Right atrium auricular region (tissue), 2 donors: Measurements from ENCODE around the gene CTAG1A. TPM values are rescaled to one million over a fixed set of nuclear protein-coding genes. Genes with fewer than 3 reads are reported as not detected.
"Not testable (repeated sequence)": the region's sequence is repeated elsewhere in the genome, so short reads cannot be mapped to it uniquely, and the experiment has no call there.

Source experiments
- DNase-seq: peaks from one replicate; pipeline ENCODE4 v3.0.0-alpha.2; 2019; ENCODE audit warnings: low spot score
- H3K27ac ChIP-seq, 2 donors: fragments of 200-600 bp; sonication (generic); 1 replicate in 1 of 2; 2 replicates in 1 of 2; pipeline ENCODE4 v1.5.1; 2016 to 2019
- H3K27me3 ChIP-seq, 2 donors: fragments of 200-600 bp; sonication (generic); one replicate each; pipeline versions ENCODE4 v1.5.1 to v1.6.0; 2017 to 2019
- H3K36me3 ChIP-seq: fragments of 200-600 bp; sonication (generic); one replicate; pipeline ENCODE4 v1.5.1; 2016
- H3K4me1 ChIP-seq, 2 donors: fragments of 200-600 bp; sonication (generic); one replicate each; pipeline versions ENCODE4 v1.5.1 to v1.6.0; 2017 to 2019
- H3K4me3 ChIP-seq, 2 donors: fragments of 200-600 bp; sonication (generic); 1 replicate in 1 of 2; 2 replicates in 1 of 2; pipeline ENCODE4 v1.5.1; 2017 to 2019; ENCODE audit warnings: mild to moderate bottlenecking in 1 of 2, moderate library complexity in 1 of 2
- H3K9me3 ChIP-seq, 2 donors: fragments of 200-600 bp; sonication (generic); one replicate each; pipeline ENCODE4 v1.5.1; 2019
- total RNA-seq, 2 donors: library from RNA; depleted of rRNA; stranded (reverse); fragments of >200 nt; gene quantifications; one replicate each; pipeline ENCODE4 v1.1.0, GENCODE V29; 2016
- TF ChIP-seq, protein P1 (sequence below), 2 donors: fragments of 200-600 bp; sonication (generic); IDR thresholded peaks; one replicate each; pipeline ENCODE4 v1.5.1; 2019; ENCODE audit warnings: antibody characterized with exemption in 2 of 2

The CTAG1A gene
- total RNA-seq, 2 donors from 2014 or later = not detected

GRCh38 chrX:154547245-154548027, 37.5 kb upstream of the CTAG1A start, which contains the start of gene IKBKG:
IKBKG (plus strand) TSS chrX:154547620; CDS start chrX:154552003, 4,383 bp downstream.
- Histone ChIP-seq H3K27me3 (no peaks in the 10 kb centered on the region), H3K9me3 (no peaks in the 10 kb centered on the region), H3K4me1 (peaks cover 0 to 27% of the 10 kb centered on the region in 2 donors), H3K27ac (peak within 1 kb of the TSS; percentile 84 to 89), H3K4me3 (peak within 1 kb of the TSS; percentile 62 to 66), H3K36me3 (no peaks in the 10 kb centered on the region)
- TF ChIP-seq, protein P1, sequence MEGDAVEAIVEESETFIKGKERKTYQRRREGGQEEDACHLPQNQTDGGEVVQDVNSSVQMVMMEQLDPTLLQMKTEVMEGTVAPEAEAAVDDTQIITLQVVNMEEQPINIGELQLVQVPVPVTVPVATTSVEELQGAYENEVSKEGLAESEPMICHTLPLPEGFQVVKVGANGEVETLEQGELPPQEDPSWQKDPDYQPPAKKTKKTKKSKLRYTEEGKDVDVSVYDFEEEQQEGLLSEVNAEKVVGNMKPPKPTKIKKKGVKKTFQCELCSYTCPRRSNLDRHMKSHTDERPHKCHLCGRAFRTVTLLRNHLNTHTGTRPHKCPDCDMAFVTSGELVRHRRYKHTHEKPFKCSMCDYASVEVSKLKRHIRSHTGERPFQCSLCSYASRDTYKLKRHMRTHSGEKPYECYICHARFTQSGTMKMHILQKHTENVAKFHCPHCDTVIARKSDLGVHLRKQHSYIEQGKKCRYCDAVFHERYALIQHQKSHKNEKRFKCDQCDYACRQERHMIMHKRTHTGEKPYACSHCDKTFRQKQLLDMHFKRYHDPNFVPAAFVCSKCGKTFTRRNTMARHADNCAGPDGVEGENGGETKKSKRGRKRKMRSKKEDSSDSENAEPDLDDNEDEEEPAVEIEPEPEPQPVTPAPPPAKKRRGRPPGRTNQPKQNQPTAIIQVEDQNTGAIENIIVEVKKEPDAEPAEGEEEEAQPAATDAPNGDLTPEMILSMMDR (IDR thresholded peaks at IDR 0.05) = no peak
- DNase-seq = peak; percentile 89

DNA sequence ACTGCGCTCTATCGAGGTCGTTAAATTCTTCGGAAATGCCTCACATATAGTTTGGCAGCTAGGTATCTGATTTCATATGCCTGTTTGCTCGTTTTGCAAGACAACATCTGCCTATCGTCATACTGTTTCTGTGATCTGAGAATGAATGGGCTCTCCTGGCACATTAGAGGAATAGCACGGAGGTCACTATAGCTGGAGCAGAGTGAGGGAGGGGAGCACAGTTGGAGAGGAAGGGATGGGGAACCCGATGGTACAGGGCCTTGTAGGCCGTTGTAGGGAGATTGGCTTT, 37.0 kb upstream of the CTAG1A start:
- no peaks in the 10 kb centered on the region for H3K36me3 ChIP-seq
- H3K4me3 ChIP-seq = peak overlapping the region; percentile 62 to 66
- TF ChIP-seq, protein P1 (IDR thresholded peaks at IDR 0.05) = no peak
- H3K4me1 ChIP-seq = peaks cover 0 to 22% of the 10 kb centered on the region in 2 donors
- no peak for DNase-seq
- H3K27me3 ChIP-seq = no peaks in the 10 kb centered on the region
- H3K9me3 ChIP-seq = no peaks in the 10 kb centered on the region
- peak overlapping the region; percentile 84 to 89 for H3K27ac ChIP-seq

GRCh38 chrX:154549766-154550165, 35.2 kb upstream of the CTAG1A start:
- TF ChIP-seq, protein P1 (IDR thresholded peaks at IDR 0.05) = no peak
- no peak for DNase-seq
- Histone ChIP-seq H3K27me3 (no peaks in the 10 kb centered on the region), H3K4me1 (peaks cover 0 to 15% of the 10 kb centered on the region in 2 donors), H3K9me3 (no peaks in the 10 kb centered on the region), H3K27ac (no peak overlapping the region), H3K36me3 (no peaks in the 10 kb centered on the region), H3K4me3 (no peak overlapping the region)

DNA sequence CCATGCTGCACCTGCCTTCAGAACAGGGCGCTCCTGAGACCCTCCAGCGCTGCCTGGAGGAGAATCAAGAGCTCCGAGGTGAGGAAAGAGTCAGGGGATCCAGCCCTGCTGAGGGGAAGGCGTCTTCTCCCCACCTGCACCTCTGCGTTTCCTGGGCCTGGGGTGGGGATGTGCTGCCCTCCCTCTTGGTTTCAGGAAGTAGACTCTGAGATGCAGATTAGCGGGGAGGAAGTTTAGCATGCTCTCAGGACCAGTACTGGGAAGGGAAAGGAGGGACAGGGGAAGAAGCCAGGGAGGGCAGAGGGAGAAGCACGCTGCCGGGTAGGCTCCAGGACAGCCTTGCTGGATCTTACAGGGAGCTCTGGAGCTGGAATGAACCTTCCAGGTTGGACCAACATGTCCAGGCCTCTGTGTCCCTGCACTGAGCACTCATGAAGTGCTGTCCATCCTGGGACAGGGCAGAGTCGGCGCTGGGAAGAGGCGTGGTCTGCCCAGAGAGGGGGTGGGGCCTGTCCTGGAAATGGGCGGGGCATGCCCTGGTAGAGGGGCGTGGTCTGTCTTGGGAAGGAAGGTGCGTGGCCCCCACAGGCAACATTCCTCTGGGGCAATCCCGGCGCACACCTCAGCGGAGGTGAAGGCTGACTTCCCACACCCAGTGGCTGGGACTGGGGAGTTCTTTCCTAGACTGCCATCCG, 32.7 kb upstream of the CTAG1A start:
- H3K36me3 ChIP-seq, H3K9me3 ChIP-seq, DNase-seq, H3K27me3 ChIP-seq, H3K4me1 ChIP-seq, H3K27ac ChIP-seq, H3K4me3 ChIP-seq: not testable (repeated sequence)

DNA sequence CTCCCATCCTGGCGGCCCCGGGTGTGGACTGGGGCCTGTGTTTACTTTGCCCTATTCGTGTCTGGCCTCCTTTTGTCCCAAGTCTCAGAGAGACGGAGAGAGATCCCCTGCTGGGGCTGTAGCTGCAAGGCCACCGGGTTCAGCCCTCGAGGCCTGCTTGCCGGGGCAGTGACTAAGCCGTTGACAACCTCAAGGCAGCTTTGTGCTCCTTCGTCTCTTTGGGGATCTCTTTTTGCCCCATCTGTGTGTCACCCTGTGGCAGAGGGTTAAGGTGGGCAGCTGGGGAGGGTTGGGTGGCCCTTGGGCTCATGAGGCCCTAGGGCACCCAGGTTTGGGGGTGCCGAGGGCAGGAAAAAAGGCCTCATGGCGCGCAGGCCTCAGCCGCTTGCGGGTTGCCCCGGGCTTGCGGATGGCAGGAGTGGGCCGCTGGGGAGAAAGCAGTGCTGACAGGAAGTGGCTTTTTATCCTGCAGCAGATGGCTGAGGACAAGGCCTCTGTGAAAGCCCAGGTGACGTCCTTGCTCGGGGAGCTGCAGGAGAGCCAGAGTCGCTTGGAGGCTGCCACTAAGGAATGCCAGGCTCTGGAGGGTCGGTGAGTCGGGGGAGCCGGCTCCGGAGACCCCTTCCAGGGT, 26.8 kb upstream of the CTAG1A start:
- H3K9me3 ChIP-seq, H3K36me3 ChIP-seq, H3K27ac ChIP-seq, H3K4me1 ChIP-seq, H3K4me3 ChIP-seq, H3K27me3 ChIP-seq, DNase-seq: not testable (repeated sequence)

GRCh38 chrX:154558896-154559295, 26.0 kb upstream of the CTAG1A start:
- H3K27me3 ChIP-seq, H3K27ac ChIP-seq, H3K9me3 ChIP-seq, H3K36me3 ChIP-seq, H3K4me3 ChIP-seq, H3K4me1 ChIP-seq, DNase-seq: not testable (repeated sequence)

GRCh38 chrX:154560326-154560725, 24.6 kb upstream of the CTAG1A start:
- not testable (repeated sequence) for H3K27ac ChIP-seq, H3K4me1 ChIP-seq, H3K4me3 ChIP-seq, H3K36me3 ChIP-seq, H3K9me3 ChIP-seq, DNase-seq, H3K27me3 ChIP-seq

GRCh38 chrX:154562295-154562694, 22.6 kb upstream of the CTAG1A start:
- H3K9me3 ChIP-seq, H3K27me3 ChIP-seq, H3K4me1 ChIP-seq, H3K27ac ChIP-seq, DNase-seq, H3K36me3 ChIP-seq, H3K4me3 ChIP-seq: not testable (repeated sequence)

DNA sequence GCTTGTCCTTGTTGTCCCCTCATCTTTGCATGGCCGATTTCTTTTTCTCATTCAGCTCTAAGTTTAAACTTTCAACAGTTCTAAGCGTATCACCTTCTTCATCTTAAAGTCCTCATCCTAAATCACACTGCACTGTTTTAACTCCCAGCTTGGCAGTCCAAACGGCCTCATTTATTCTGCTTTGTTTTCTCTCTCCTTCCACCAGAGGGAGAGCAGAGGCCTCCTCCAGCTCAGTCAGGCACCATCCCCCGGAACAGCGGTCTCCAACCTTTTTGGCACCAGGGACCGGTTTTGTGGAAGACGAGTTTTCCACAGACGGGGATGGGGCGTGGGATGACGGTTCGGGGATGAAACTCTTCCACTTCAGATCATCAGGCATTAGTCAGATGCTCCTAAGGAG, 14.6 kb upstream of the CTAG1A start:
- H3K4me1 ChIP-seq, H3K9me3 ChIP-seq, DNase-seq: not testable (repeated sequence)

GRCh38 chrX:154573061-154573460, 11.9 kb upstream of the CTAG1A start:
- H3K36me3 ChIP-seq, DNase-seq, H3K27ac ChIP-seq, H3K4me3 ChIP-seq, H3K4me1 ChIP-seq, H3K9me3 ChIP-seq, H3K27me3 ChIP-seq: not testable (repeated sequence)

More for the DNA sequence above, 14.6 kb upstream of the CTAG1A start:
- not testable (repeated sequence) for H3K27me3 ChIP-seq, H3K4me3 ChIP-seq, H3K27ac ChIP-seq, H3K36me3 ChIP-seq

GRCh38 chrX:154575076-154575475, 9.9 kb upstream of the CTAG1A start:
- not testable (repeated sequence) for H3K27me3 ChIP-seq, DNase-seq, H3K4me1 ChIP-seq, H3K9me3 ChIP-seq, H3K27ac ChIP-seq, H3K4me3 ChIP-seq, H3K36me3 ChIP-seq
